H1 (cell line): ENCODE results near the gene RPS21. TPM values are rescaled to one million over a fixed set of nuclear protein-coding genes. Genes with fewer than 3 reads are reported as not detected.

ENCODE experiments used
- CHD7 ChIP-seq: fragments of 300-600 bp; sonication (generic); IDR thresholded peaks from 2 replicates; pipeline ENCODE4 v1.7.1; 2012; ENCODE audit warnings: low read length, moderate library complexity, mild to moderate bottlenecking, inconsistent platforms; ENCODE audit not compliant: insufficient replicate concordance
- SUZ12 ChIP-seq: fragments of 200-600 bp; sonication (generic); IDR thresholded peaks from 2 replicates; pipeline ENCODE4 v1.6.1; 2012; ENCODE audit warnings: mild to moderate bottlenecking, inconsistent platforms, low read length, moderate library complexity, mixed read lengths
- polyA plus RNA-seq, 7 experiments: library from polyadenylated mRNA; depleted of rRNA in 3 of 7; stranded (reverse) in 5 of 7; unstranded in 2 of 7; fragments of >200 nt in 5 of 7; fragments of 200-250 nt in 2 of 7; gene quantifications; 1 replicate in 5 of 7; 2 replicates in 1 of 7; 4 replicates in 1 of 7; pipeline versions ENCODE4 v1.2.1 to v1.2.3, GENCODE V29; 2011 to 2013; ENCODE audit warnings: missing spikeins in 2 of 7, mixed read lengths in 2 of 7
- total RNA-seq: library from RNA; stranded (reverse); fragmentation: NEBNext Ultra II Directional; extraction: Animal tissue kit (Norgen Biotek cat#: 25700); gene quantifications from 2 replicates; pipeline ENCODE4 v1.2.1, GENCODE V29; 2021

Gene RPS21
- total and polyA plus RNA-seq, 2 of the 8 experiments (the other 6 are each of a cell fraction or from before 2014, with no cell fraction given), result 1,787 to 7,219 TPM

- TF ChIP-seq CHD7 (no peak), SUZ12 (no peak)
- TF ChIP-seq, all 59 proteins: peak for 0
Observed at GRCh38 chr20:62404112-62404665, 17.3 kb downstream of the RPS21 start (continued).
